IPS DF 6.9 (cell line): ENCODE measurements around the gene WDFY2.
"Not testable (repeated sequence)": the region's sequence is repeated elsewhere in the genome, so short reads cannot be mapped to it uniquely, and the experiment has no call there.

ENCODE experiments used
- DNase-seq: peaks from one replicate; pipeline ENCODE4 v3.0.0-alpha.2; 2013; ENCODE audit warnings: low read depth, low spot score
- H3K27ac ChIP-seq: one replicate; pipeline ENCODE4 v1.5.1; 2013; ENCODE audit warnings: low read length, control low read depth
- H3K27me3 ChIP-seq: 2 replicates; pipeline ENCODE4 v1.6.1; 2013; ENCODE audit warnings: mild to moderate bottlenecking, low read length; ENCODE audit not compliant: control insufficient read depth, insufficient read depth
- H3K36me3 ChIP-seq: 2 replicates; pipeline ENCODE4 v1.6.1; 2013; ENCODE audit warnings: low read length; ENCODE audit not compliant: control insufficient read depth, insufficient read depth
- H3K4me1 ChIP-seq: 2 replicates; pipeline ENCODE4 v1.6.1; 2013; ENCODE audit warnings: low read length; ENCODE audit not compliant: control insufficient read depth, insufficient read depth
- H3K4me3 ChIP-seq: 2 replicates; pipeline ENCODE4 v1.5.1; 2013; ENCODE audit warnings: mild to moderate bottlenecking, low read length
- H3K9me3 ChIP-seq: 2 replicates; pipeline ENCODE4 v1.6.1; 2013; ENCODE audit warnings: low read length, inconsistent platforms; ENCODE audit not compliant: control insufficient read depth, insufficient read depth
- WGBS: extraction: QIAGEN DNeasy Blood & Tissue Kit; methylation state at CpG from one replicate; pipeline ENCODE4 v1.1.7; 2013; ENCODE audit warnings: mixed read lengths, missing lambda C conversion rate; ENCODE audit not compliant: insufficient read length, insufficient coverage; 5-methylcytosine and 5-hydroxymethylcytosine counted together

The WDFY2 gene

DNA sequence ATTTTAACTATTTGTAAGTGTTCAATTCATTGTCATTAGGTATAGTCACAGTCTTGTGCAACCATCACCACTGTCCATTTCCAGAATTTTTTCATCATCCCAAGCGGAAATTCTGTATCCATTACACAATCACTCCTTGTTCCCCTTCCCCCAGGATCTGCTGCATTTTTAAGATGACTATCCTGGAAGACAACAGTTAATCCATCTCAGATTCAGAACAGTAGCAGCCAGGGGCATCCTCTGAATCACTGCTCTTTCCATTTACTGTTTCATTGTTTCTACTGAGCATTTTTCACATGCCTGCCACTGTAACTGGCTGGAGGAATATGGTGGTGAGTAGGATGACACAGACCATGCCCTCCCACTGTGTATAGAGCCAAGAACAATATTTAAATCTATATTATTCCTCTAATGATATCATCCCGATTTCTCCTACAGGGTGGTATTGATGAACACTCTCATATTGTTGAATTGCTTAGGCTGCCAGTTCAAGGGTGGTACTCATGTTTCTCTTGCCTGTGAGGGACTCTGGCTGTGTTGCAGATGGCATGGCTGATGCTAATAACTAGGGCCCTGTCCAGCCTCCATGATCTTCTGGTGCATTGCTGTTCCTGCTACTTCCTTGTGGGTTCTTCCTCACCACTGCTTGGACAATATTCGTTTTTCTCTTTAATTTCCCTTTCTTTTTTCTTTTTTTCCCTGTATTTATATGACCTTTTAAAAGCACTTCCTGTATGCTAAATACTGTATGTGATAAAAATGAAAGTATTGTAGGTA, 59.0 kb downstream of the WDFY2 start:
- no peak for DNase-seq
- H3K4me3 ChIP-seq, result no peak overlapping the region
- H3K27ac ChIP-seq, result peak overlapping the region; percentile 26

DNA sequence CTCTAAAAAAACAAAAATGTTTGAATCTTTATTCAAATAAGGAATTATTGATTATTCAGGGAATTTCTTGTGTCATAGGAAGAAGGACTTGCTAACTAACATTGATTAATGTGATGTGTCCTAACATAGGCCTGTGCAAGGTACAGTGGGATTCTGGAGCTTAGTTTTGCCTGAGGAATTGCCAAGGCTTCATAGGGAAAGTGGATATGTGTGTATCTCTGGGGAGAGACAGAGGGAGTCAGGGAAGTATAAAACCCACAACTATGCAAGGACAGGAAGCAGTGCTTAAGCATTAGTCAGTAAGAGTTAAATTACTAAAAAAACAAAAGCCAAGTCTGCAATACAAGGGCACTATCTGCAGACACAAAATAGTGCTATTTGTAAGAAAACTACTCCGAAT, 59.6 kb downstream of the WDFY2 start:
- no peaks in the 10 kb centered on the region for H3K36me3 ChIP-seq
- H3K9me3 ChIP-seq, result no peaks in the 10 kb centered on the region
- peaks cover 11% of the 10 kb centered on the region; the same call in 1 of the 2 replicates for H3K4me1 ChIP-seq
- no peaks in the 10 kb centered on the region for H3K27me3 ChIP-seq
- WGBS, result no CpG with 5 or more reads among the region's 1 CpG
- no peak overlapping the region for H3K4me3 ChIP-seq
- H3K27ac ChIP-seq, result no peak overlapping the region
- DNase-seq, result no peak

More for the DNA sequence above, 59.0 kb downstream of the WDFY2 start:
- WGBS, result no CpG with 5 or more reads among the region's 3 CpGs
- no peaks in the 10 kb centered on the region for H3K27me3 ChIP-seq
- no peaks in the 10 kb centered on the region for H3K9me3 ChIP-seq
- peaks cover 12% of the 10 kb centered on the region; the same call in 1 of the 2 replicates for H3K4me1 ChIP-seq
- no peaks in the 10 kb centered on the region for H3K36me3 ChIP-seq

DNA sequence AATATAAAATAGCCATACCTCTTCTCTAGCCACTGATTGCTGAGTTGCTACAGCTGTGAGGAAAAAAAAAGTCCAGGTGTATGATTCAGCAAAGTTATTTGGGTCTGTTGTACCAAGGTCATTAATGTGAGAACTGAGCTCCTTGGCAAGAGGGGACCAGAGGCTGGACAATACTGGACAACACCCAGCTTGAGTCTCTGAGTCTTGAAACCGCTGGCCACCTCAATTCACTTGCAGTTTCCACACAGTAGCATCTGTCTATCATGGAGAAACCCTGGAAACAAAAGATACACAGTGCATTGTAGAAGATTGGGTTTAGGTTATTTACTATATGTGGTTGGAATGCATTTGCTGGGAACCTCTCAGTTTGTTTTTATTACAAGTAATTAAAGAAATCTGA, 60.4 kb downstream of the WDFY2 start:
- H3K4me1 ChIP-seq, result peaks cover 11% of the 10 kb centered on the region; the same call in 1 of the 2 replicates
- H3K27ac ChIP-seq, result no peak overlapping the region
- DNase-seq, result no peak
- WGBS, result no CpG with 5 or more reads among the region's 1 CpG
- no peak overlapping the region for H3K4me3 ChIP-seq
- H3K27me3 ChIP-seq, result no peaks in the 10 kb centered on the region
- no peaks in the 10 kb centered on the region for H3K36me3 ChIP-seq
- no peaks in the 10 kb centered on the region for H3K9me3 ChIP-seq

GRCh38 chr13:51645154-51645650, 60.9 kb downstream of the WDFY2 start:
- H3K36me3 ChIP-seq, result no peaks in the 10 kb centered on the region
- peaks cover 11% of the 10 kb centered on the region; the same call in 1 of the 2 replicates for H3K4me1 ChIP-seq
- no CpG with 5 or more reads among the region's 4 CpGs for WGBS
- no peak overlapping the region for H3K27ac ChIP-seq
- DNase-seq, result no peak
- H3K4me3 ChIP-seq, result no peak overlapping the region
- H3K27me3 ChIP-seq, result no peaks in the 10 kb centered on the region
- no peaks in the 10 kb centered on the region for H3K9me3 ChIP-seq

- no CpG with 5 or more reads among the region's 10 CpGs for WGBS
- no peaks in the 10 kb centered on the region for H3K36me3 ChIP-seq
- H3K4me3 ChIP-seq, result no peak overlapping the region
- H3K27me3 ChIP-seq, result no peaks in the 10 kb centered on the region
- peaks cover 11% of the 10 kb centered on the region; the same call in 1 of the 2 replicates for H3K4me1 ChIP-seq
- H3K9me3 ChIP-seq, result no peaks in the 10 kb centered on the region
- no peak for DNase-seq
- H3K27ac ChIP-seq, result no peak overlapping the region
Observed at GRCh38 chr13:51645761-51646670, 61.8 kb downstream of the WDFY2 start.

DNA sequence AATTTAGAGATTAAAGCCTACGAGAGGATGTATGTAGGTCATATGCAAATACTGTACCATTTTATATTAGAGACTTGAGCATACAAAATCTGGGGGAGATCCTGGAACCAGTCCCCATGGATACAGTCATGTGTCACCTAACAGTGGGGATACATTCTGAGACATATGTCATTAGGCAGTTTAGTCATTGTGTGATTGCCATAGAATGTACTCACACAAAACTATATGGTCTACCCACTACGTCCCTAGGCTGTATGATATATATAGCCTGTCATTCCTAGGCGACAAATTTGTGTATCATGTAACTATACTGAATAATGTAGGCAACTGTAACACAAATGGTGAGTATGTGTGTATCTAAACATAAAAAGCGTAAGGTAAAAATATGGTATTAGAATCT, 62.8 kb downstream of the WDFY2 start:
- DNase-seq, result no peak
- peaks cover 11% of the 10 kb centered on the region; the same call in 1 of the 2 replicates for H3K4me1 ChIP-seq
- H3K9me3 ChIP-seq, result no peaks in the 10 kb centered on the region
- no peaks in the 10 kb centered on the region for H3K36me3 ChIP-seq
- no CpG with 5 or more reads among the region's 4 CpGs for WGBS
- no peaks in the 10 kb centered on the region for H3K27me3 ChIP-seq
- no peak overlapping the region for H3K27ac ChIP-seq
- no peak overlapping the region for H3K4me3 ChIP-seq

DNA sequence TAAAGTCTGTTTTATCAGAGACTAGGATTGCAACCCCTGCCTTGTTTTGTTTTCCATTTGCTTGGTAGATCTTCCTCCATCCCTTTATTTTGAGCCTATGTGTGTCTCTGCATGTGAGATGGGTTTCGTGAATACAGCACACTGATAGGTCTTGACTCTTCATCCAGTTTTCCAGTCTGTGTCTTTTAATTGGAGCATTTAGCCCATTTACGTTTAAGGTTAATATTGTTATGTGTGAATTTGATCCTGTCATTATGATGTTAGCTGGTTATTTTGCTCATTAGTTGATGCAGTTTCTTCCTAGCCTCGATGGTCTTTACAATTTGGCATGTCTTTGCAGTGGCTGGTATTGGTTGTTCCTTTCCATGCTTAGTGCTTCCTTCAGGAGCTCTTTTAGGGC, 67.9 kb downstream of the WDFY2 start:
- H3K4me3 ChIP-seq, H3K27me3 ChIP-seq, DNase-seq, H3K4me1 ChIP-seq, H3K9me3 ChIP-seq, H3K27ac ChIP-seq, H3K36me3 ChIP-seq: not testable (repeated sequence)
- WGBS, result no CpG with 5 or more reads among the region's 3 CpGs

DNA sequence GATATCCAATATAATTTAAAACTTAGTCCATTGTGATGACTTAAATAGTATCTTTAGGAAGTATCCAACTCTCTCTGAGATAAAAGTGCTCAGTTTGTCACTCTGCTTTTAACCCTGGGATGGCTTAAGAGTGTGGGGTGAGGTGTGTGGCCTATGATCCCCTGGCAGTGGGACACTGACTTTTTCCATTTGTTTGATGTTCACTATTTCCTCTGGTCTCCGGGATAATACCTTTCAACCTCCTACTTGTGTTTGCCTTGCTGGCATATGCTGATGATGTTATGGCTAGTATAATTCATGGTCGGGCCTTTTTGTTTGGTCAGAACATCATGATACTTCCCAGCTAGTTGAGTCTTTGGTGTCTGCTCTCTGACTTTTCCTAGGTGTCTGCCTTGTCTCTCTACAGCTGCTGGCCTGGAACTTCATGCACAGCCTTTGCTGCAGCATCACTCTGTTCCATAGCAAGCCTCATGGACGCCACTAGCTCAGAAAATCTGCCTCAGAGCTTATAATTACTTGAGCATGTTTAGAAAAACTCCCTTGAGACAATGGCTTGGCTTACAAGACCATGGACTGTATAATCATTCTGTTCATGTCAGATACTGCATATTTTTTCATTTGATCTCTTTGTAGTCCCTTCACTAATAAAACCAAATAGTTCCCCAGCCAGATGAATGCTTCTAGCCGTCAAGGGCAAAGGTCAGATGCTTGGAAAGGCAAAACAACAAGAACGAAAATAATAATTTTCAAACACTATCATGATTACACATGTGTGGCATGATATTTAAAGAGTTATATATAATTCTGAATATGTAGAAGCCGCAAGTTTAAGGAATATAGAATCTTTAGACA, 75.2 kb downstream of the WDFY2 start:
- Histone ChIP-seq H3K4me3 (no peak overlapping the region), H3K27ac (no peak overlapping the region), H3K9me3 (no peaks in the 10 kb centered on the region), H3K4me1 (peaks cover 2% of the 10 kb centered on the region; the same call in 1 of the 2 replicates), H3K36me3 (no peaks in the 10 kb centered on the region), H3K27me3 (no peaks in the 10 kb centered on the region)
- DNase-seq, result no peak
- WGBS, result no CpG with 5 or more reads among the region's 6 CpGs

- no peaks in the 10 kb centered on the region for H3K27me3 ChIP-seq
- WGBS, result no CpG with 5 or more reads among the region's 1 CpG
- H3K9me3 ChIP-seq, result no peaks in the 10 kb centered on the region
- H3K27ac ChIP-seq, result no peak overlapping the region
- DNase-seq, result no peak
- H3K4me1 ChIP-seq, result peaks cover 2% of the 10 kb centered on the region; the same call in 1 of the 2 replicates
- no peaks in the 10 kb centered on the region for H3K36me3 ChIP-seq
- H3K4me3 ChIP-seq, result no peak overlapping the region
Observed at GRCh38 chr13:51660813-51661212, 76.6 kb downstream of the WDFY2 start.
